ENCODE measurements around the gene TRIM38.

Gene TRIM38, protein sequence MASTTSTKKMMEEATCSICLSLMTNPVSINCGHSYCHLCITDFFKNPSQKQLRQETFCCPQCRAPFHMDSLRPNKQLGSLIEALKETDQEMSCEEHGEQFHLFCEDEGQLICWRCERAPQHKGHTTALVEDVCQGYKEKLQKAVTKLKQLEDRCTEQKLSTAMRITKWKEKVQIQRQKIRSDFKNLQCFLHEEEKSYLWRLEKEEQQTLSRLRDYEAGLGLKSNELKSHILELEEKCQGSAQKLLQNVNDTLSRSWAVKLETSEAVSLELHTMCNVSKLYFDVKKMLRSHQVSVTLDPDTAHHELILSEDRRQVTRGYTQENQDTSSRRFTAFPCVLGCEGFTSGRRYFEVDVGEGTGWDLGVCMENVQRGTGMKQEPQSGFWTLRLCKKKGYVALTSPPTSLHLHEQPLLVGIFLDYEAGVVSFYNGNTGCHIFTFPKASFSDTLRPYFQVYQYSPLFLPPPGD

DNA sequence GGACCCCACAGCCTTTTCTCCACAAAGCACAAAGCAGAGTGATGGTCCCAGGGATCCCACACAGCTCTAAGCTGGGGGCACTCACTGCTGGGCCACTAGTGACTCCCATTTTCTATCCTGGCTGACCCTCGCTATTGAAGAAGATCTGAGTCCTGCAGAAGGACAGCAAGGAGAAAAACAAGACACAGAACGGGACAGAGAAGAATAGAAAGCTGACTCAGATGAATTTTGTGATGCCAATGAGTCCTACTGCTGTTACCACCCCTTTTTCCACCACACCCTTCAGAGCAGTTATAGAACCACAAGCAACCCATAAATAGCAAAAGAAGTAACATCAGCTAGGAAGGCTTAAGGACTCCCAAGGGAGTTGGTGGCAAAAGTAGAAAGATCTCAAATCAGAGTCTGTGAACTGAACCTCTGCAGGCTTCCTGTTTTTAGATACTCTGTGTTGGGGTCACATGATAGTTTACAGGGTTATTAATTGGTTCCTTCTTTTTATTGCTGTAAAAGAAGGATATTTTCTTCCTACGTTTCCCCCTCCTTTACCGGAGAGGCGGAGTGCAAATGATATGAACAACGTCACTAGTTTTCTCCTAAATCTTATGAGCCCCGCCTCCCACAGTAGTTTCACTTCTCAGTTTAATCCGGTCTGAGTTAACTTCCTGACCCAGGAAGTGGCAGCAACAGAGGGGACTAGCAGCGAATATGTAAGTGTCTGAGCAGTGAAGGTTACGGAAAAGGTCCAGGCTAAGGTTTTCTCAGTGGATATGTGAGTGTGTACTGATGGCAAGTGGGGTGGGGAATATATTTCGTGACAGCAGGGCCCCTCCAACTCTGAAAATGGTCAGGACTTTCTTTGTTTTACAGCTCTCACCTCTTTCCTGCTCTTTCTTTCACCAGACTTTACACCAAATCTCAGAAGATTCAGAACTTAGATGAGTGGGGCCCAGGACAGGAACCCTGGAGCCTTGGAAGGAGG, at the start of gene TRIM38:
TRIM38 (plus strand) TSS at position 654 of the 979 bp plus-strand sequence. CDS start 3,721 bp downstream, outside the sequence.
- TF ChIP-seq, protein P1, sequence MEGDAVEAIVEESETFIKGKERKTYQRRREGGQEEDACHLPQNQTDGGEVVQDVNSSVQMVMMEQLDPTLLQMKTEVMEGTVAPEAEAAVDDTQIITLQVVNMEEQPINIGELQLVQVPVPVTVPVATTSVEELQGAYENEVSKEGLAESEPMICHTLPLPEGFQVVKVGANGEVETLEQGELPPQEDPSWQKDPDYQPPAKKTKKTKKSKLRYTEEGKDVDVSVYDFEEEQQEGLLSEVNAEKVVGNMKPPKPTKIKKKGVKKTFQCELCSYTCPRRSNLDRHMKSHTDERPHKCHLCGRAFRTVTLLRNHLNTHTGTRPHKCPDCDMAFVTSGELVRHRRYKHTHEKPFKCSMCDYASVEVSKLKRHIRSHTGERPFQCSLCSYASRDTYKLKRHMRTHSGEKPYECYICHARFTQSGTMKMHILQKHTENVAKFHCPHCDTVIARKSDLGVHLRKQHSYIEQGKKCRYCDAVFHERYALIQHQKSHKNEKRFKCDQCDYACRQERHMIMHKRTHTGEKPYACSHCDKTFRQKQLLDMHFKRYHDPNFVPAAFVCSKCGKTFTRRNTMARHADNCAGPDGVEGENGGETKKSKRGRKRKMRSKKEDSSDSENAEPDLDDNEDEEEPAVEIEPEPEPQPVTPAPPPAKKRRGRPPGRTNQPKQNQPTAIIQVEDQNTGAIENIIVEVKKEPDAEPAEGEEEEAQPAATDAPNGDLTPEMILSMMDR (IDR thresholded peaks at IDR 0.05; ENCODE audit: insufficient read depth, missing control alignments) = no peak
- DNase-seq (ENCODE audit: insufficient read length, low spot score) = no peak
- FAIRE-seq = no peak

DNA sequence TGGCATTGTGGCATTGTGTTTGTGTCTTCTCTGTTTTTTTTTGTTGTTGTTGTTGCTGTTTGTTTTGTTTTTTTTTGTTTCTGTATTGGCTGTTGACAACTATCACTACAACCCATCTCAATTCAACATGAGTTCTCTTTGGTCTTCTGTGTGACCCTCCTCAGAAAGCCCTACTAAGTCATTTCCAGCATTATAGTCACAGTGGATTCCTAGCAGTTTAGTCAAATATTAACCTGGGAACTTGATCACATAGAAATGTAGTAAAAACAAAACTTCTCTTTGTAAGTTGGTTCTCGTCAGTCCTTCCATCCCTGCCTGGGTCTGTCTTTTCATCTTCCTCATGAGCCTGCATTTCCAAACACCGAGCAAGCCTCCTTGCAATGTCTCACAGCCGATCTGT, 48.9 kb upstream of the TRIM38 start:
- FAIRE-seq (no peak), DNase-seq (ENCODE audit: insufficient read length, low spot score) (no peak)
- TF ChIP-seq, protein P1 (IDR thresholded peaks at IDR 0.05; ENCODE audit: insufficient read depth, missing control alignments) = no peak

DNA sequence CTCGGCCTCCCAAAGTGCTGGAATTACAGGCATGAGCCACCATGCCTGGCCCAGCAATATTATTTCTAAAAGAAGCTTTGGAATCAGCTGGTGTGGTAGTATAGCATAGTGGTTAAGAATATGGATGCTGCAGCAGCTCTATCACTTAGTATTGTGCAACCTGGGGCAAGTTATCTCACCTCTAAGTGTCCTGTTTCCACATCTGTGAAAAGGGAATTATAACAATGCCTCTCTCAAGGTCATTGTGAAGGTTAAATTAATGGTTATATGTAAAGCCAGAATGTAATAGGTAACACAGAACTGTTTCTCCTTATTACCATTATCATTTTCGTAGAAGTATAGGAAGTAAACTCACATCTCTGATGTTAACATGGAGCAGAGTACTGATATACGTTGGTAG, 46.3 kb upstream of the TRIM38 start:
- TF ChIP-seq, protein P1 (IDR thresholded peaks at IDR 0.05; ENCODE audit: insufficient read depth, missing control alignments) = no peak
- DNase-seq (ENCODE audit: insufficient read length, low spot score) (no peak), FAIRE-seq (no peak)

DNA sequence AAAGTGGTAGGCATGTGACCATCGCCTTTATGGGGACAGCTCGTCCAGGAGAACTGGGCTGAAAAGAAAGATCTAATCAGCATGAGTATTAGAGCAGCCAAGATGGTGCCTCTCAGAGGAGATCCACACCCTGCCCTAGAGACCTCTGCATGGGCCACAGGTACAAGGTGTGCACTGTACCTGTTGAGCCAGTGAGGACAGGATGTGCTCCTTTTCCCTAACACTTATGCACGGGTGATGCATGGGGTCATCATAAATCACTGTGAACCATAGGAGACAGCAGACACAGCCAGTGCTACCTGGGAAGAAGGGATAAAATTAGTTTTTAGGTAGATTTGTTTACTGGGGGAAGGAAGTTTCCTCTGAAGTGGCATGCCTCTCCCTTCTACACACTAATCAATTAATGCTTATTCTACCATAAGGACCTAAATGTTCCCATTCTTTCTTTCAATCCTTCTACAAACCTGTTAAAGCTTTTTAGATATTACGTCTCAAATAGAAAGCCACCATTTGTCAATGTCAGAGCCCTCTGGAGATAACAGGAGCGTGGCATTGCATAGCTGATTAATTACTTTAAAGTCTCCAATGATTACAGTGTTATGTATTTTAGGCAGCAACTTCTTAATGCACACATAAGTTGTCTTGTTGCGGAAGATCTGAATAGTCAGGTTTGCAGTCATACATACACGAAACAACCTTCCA, 45.7 kb upstream of the TRIM38 start:
- FAIRE-seq = no peak
- TF ChIP-seq, protein P1 (IDR thresholded peaks at IDR 0.05; ENCODE audit: insufficient read depth, missing control alignments) = no peak
- no peak for DNase-seq (ENCODE audit: insufficient read length, low spot score)

DNA sequence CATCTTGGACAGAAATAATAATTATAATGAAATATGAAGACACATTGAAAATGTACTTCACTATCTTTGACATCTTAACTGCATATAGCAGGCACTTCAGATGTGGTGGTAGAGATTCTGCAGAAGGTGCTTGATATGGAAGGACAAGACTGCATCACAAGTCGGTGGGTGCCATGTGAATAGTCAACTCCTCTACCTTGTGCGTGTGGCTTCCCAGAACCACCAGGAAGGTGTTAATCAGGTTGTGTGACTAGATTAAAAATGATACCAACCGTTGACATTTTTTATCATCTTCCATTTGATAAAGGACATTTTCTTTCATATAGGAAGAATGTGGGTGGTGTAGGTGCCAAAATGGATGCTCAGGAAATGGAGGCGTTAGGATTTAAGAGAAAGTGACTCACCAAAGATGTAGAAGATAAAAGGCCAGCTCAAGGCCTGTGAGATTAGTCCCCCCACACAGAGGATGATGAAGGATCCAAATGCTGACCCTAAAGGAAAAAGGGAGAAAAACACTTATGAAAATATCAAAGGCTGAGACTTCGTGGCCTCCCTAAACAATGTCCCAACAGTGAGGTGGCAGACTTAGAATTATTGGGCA, 44.4 kb upstream of the TRIM38 start:
- FAIRE-seq (no peak), DNase-seq (ENCODE audit: insufficient read length, low spot score) (no peak)
- TF ChIP-seq, protein P1 (IDR thresholded peaks at IDR 0.05; ENCODE audit: insufficient read depth, missing control alignments) = no peak

DNA sequence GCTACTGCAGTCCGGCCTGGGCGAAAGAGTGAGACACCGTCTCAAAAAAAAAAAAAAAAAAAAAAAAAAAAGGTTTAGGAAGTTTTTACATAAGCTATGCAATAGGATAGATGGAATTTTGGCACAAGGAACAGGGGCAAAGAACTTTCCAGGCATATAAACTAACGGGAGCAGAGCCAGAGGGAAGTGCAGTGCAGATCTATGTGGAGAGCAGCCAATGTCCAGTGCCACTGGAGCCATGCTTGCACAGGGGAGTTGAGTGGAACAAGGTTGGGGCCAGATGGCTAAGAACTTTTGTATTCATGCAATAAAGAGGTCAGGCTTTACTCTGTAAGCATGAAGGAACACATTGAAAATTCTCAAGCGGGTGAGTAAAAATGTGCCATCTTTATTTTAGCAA, 42.9 kb upstream of the TRIM38 start:
- TF ChIP-seq, protein P1 (IDR thresholded peaks at IDR 0.05; ENCODE audit: insufficient read depth, missing control alignments) = no peak
- DNase-seq (ENCODE audit: insufficient read length, low spot score) (no peak), FAIRE-seq (no peak)
